Measurements from ENCODE around the gene ETFA. TPM values are rescaled to one million over a fixed set of nuclear protein-coding genes. Genes with fewer than 3 reads are reported as not detected.

ETFA gene
- polyA plus RNA-seq, 3 donors, result 62.1 to 178 (median 166) TPM

GRCh38 chr15:76328958-76329357 lies 17.7 kb upstream of the ETFA start:
- peaks cover 14 to 59% of the 10 kb centered on the region in 2 donors for H3K27me3 ChIP-seq (ENCODE audit: control insufficient read depth in 2 of 2, insufficient read depth in 2 of 2, low read length in 2 of 2)
- H3K27ac Mint-ChIP-seq, result no peak overlapping the region
- peaks cover 0 to 2% (median 0%) of the 10 kb centered on the region in 7 donors for H3K9me3 Mint-ChIP-seq
- no peaks in the 10 kb centered on the region for H4K20me1 ChIP-seq (ENCODE audit: insufficient read depth, low read length)
- H3K9me3 ChIP-seq (replicated peaks in 1 of 2; ENCODE audit: control insufficient read depth in 1 of 2, insufficient read depth in 1 of 2, low read length in 2 of 2), result no peaks in the 10 kb centered on the region
- WGBS (ENCODE audit: insufficient coverage), result 83% methylated on average over 4 of the region's 4 CpGs
- H3K4me3 ChIP-seq (replicated peaks in 1 of 3; ENCODE audit: low read depth in 2 of 3, low read length in 3 of 3), result no peak overlapping the region
- H3K27me3 Mint-ChIP-seq (ENCODE audit: low read depth in 3 of 3), result peaks cover 44 to 65% (median 58%) of the 10 kb centered on the region in 3 donors
- no peak overlapping the region for H3K4me2 ChIP-seq (replicated peaks; ENCODE audit: extremely low read depth, low read length, poor library complexity, severe bottlenecking)
- intact Hi-C loops (cut with micrococcal nuclease), result no loop called here
- H2AFZ ChIP-seq (ENCODE audit: insufficient read depth, low read depth, low read length, poor library complexity, severe bottlenecking), result no peak overlapping the region
- H3K36me3 Mint-ChIP-seq, result peaks cover 0 to under 1% of the 10 kb centered on the region in 2 donors
- no peak for DNase-seq
- no peak overlapping the region for H3K4me3 Mint-ChIP-seq
- H3K27ac ChIP-seq (ENCODE audit: low read depth in 1 of 2, low read length in 2 of 2), result no peak overlapping the region
- H3K36me3 ChIP-seq (replicated peaks in 1 of 2; ENCODE audit: control insufficient read depth in 1 of 2, insufficient read depth in 2 of 2, low read length in 2 of 2), result no peaks in the 10 kb centered on the region
- no peak for TF ChIP-seq CTCF (IDR thresholded peaks at IDR 0.05)
- no peaks in the 10 kb centered on the region for H3K4me1 Mint-ChIP-seq
- H3K9ac ChIP-seq (ENCODE audit: insufficient read depth, low read length, poor library complexity, severe bottlenecking), result no peak overlapping the region
- H3K4me1 ChIP-seq (ENCODE audit: control insufficient read depth in 1 of 2, insufficient read depth in 2 of 2, low read length in 2 of 2), result no peaks in the 10 kb centered on the region
- H3K79me2 ChIP-seq (ENCODE audit: insufficient read depth, low read length), result no peaks in the 10 kb centered on the region

- H3K4me3 ChIP-seq (replicated peaks in 1 of 3; ENCODE audit: low read depth in 2 of 3, low read length in 3 of 3), result no peak overlapping the region
- no peak for TF ChIP-seq CTCF (IDR thresholded peaks at IDR 0.05)
- no peak overlapping the region for H3K9ac ChIP-seq (ENCODE audit: insufficient read depth, low read length, poor library complexity, severe bottlenecking)
- H3K36me3 ChIP-seq (replicated peaks in 1 of 2; ENCODE audit: control insufficient read depth in 1 of 2, insufficient read depth in 2 of 2, low read length in 2 of 2), result no peaks in the 10 kb centered on the region
- no peaks in the 10 kb centered on the region for H3K9me3 ChIP-seq (replicated peaks in 1 of 2; ENCODE audit: control insufficient read depth in 1 of 2, insufficient read depth in 1 of 2, low read length in 2 of 2)
- Mint-ChIP-seq H3K9me3 (peaks cover 0 to 2% (median 0%) of the 10 kb centered on the region in 7 donors), H3K4me1 (no peaks in the 10 kb centered on the region), H3K4me3 (no peak overlapping the region), H3K27ac (no peak overlapping the region), H3K36me3 (no peaks in the 10 kb centered on the region), H3K27me3 (ENCODE audit: low read depth in 3 of 3) (peaks cover 44 to 65% (median 56%) of the 10 kb centered on the region in 3 donors)
- DNase-seq, result no peak
- H2AFZ ChIP-seq (ENCODE audit: insufficient read depth, low read depth, low read length, poor library complexity, severe bottlenecking), result no peak overlapping the region
- no peaks in the 10 kb centered on the region for H3K79me2 ChIP-seq (ENCODE audit: insufficient read depth, low read length)
- H3K4me2 ChIP-seq (replicated peaks; ENCODE audit: extremely low read depth, low read length, poor library complexity, severe bottlenecking), result no peak overlapping the region
- H3K27me3 ChIP-seq (ENCODE audit: control insufficient read depth in 2 of 2, insufficient read depth in 2 of 2, low read length in 2 of 2), result peaks cover 10 to 52% of the 10 kb centered on the region in 2 donors
- no peaks in the 10 kb centered on the region for H4K20me1 ChIP-seq (ENCODE audit: insufficient read depth, low read length)
- H3K27ac ChIP-seq (ENCODE audit: low read depth in 1 of 2, low read length in 2 of 2), result no peak overlapping the region
- intact Hi-C loops (cut with micrococcal nuclease), result no loop called here
- WGBS (ENCODE audit: insufficient coverage), result 93% methylated on average over 3 of the region's 8 CpGs
- no peaks in the 10 kb centered on the region for H3K4me1 ChIP-seq (ENCODE audit: control insufficient read depth in 1 of 2, insufficient read depth in 2 of 2, low read length in 2 of 2)
These were observed 16.9 kb upstream of the ETFA start for GRCh38 chr15:76328106-76328696.
